Colonic mucosa (tissue), 4 donors: ENCODE measurements around the gene GPC5. TPM values are rescaled to one million over a fixed set of nuclear protein-coding genes. Genes with fewer than 3 reads are reported as not detected.

ENCODE experiments used
- DNase-seq: peaks from one replicate; pipeline ENCODE4 v3.0.0-alpha.2; 2020
- H3K27ac ChIP-seq: fragments of 200-600 bp; one replicate; pipeline ENCODE4 v1.8.0; 2021
- H3K27me3 ChIP-seq: fragments of 200-600 bp; one replicate; pipeline ENCODE4 v1.8.0; 2021
- H3K36me3 ChIP-seq: fragments of 200-600 bp; one replicate; pipeline ENCODE4 v1.8.0; 2021
- H3K4me1 ChIP-seq: fragments of 200-600 bp; one replicate; pipeline ENCODE4 v1.8.0; 2021; ENCODE audit warnings: mild to moderate bottlenecking
- H3K4me3 ChIP-seq: fragments of 200-600 bp; one replicate; pipeline ENCODE4 v1.8.0; 2021
- H3K9ac ChIP-seq, 2 donors: one replicate each; pipeline ENCODE4 v1.7.0; 2013; ENCODE audit warnings: control low read depth in 2 of 2, low read depth in 2 of 2, low read length in 2 of 2
- H3K9me3 ChIP-seq: fragments of 200-600 bp; one replicate; pipeline ENCODE4 v1.8.0; 2021
- intact Hi-C: fragments of 100-400 bp; cut with DNase I; formaldehyde crosslinking; loops from one replicate; pipeline ENCODE4 v1.14.1; 2022
- total RNA-seq, 2 donors: library from RNA; stranded (reverse); fragmentation: NEBNext Ultra II Directional in 1 of 2; extraction: Animal tissue kit (Norgen Biotek cat#: 25700) in 1 of 2; gene quantifications; one replicate each; pipeline ENCODE4 v1.2.1, GENCODE V29; 2021
- TF ChIP-seq, protein P1 (sequence below): fragments of 200-600 bp; IDR thresholded peaks from one replicate; pipeline ENCODE4 v1.8.0; 2022; ENCODE audit warnings: antibody characterized with exemption, mild to moderate bottlenecking
- donor health status: healthy.
- donor health status: DM: no; HTN: no; CAD: no.
- donor health status: DM: no; HTN: no; CAD: no.

GPC5 gene
- total RNA-seq, 2 donors from 2014 or later: 0.42 TPM; not detected in 1

DNA sequence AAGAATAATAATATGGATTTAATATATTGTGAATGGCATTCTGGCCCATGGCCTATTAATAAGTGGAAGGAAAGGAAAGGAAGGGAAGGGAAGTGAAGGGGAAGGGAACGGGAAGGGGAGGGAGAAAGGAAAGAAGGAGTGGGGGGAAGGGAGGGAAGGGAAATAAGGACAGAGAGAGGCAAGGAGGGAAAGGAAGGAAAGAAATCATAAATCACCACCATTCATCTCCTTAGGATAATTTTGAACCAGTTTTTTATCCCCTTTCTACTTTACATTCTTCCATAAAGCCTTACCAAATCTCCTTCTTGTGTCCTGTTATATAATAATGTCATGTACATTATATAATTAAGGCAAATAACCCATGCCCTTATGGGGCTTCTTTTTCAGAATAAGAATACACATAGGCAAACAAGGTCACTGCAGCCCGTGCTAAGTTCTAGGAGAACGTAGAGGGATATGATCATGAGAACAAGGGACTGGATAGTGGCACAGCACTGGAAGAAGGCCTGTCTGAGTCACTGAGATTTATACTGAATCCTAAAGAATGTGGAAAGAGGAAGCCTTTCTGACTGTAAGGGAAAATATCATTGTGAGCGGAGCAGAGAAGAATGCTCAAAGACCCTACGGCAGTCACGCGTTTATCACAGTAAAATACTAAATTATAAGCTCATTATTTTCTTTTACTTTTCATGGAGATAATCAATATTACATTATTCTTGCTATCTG is 1383.7 kb downstream of the GPC5 start:
- intact Hi-C loops: no loop called here
- Histone ChIP-seq H3K36me3 (no peaks in the 10 kb centered on the region), H3K4me3 (no peak overlapping the region)

DNA sequence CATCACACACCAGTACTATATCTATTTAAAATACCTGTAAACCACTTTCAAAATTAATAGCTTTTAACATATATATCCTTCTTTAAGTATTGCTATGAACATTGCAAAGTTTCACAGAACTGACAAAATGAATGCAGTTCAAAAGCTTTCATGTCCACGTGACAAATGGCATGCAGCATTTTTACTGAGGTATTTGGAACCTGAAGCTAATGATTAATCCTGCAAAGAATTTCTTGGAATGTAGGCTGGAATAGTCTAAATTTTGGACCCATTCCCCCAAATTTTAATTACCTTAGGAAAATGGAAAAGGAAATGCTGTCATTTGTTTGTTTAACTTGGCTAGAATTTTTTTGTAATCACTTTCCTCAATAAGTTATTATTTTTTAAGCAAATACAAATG is 1404.4 kb downstream of the GPC5 start:
- no peak overlapping the region for H3K27ac ChIP-seq
- no peak overlapping the region for H3K4me3 ChIP-seq
- H3K27me3 ChIP-seq: no peaks in the 10 kb centered on the region
- no peaks in the 10 kb centered on the region for H3K4me1 ChIP-seq
- no peak for DNase-seq
- TF ChIP-seq, protein P1, sequence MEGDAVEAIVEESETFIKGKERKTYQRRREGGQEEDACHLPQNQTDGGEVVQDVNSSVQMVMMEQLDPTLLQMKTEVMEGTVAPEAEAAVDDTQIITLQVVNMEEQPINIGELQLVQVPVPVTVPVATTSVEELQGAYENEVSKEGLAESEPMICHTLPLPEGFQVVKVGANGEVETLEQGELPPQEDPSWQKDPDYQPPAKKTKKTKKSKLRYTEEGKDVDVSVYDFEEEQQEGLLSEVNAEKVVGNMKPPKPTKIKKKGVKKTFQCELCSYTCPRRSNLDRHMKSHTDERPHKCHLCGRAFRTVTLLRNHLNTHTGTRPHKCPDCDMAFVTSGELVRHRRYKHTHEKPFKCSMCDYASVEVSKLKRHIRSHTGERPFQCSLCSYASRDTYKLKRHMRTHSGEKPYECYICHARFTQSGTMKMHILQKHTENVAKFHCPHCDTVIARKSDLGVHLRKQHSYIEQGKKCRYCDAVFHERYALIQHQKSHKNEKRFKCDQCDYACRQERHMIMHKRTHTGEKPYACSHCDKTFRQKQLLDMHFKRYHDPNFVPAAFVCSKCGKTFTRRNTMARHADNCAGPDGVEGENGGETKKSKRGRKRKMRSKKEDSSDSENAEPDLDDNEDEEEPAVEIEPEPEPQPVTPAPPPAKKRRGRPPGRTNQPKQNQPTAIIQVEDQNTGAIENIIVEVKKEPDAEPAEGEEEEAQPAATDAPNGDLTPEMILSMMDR: no peak
- H3K36me3 ChIP-seq: no peaks in the 10 kb centered on the region
- H3K9me3 ChIP-seq: no peaks in the 10 kb centered on the region
- no peak overlapping the region for H3K9ac ChIP-seq
- intact Hi-C loops: no loop called here

More for the DNA sequence above, 1383.7 kb downstream of the GPC5 start:
- no peak for DNase-seq
- Histone ChIP-seq H3K9ac (no peak overlapping the region), H3K27me3 (no peaks in the 10 kb centered on the region), H3K27ac (no peak overlapping the region), H3K9me3 (no peaks in the 10 kb centered on the region), H3K4me1 (no peaks in the 10 kb centered on the region)
- TF ChIP-seq, protein P1: no peak

DNA sequence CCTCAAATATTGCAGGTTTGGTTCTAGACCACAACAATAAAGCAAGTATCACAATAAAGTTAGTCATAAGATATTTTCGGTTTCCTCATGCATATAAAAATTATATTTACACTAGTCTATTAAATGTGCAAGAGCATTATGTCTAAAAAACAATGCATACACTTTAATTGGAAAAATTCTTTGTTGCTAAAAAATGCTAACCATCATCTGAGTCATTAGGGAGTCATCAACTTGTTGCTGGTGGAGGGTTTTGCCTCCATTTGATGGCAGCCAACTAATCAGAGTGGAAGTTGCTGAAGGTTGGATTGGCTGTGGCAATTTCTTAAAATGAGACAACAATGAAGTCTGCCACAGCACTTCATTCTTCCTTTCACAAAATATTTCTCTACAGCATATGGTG is 1405.9 kb downstream of the GPC5 start:
- Histone ChIP-seq H3K9ac (no peak overlapping the region), H3K36me3 (no peaks in the 10 kb centered on the region), H3K4me3 (no peak overlapping the region), H3K9me3 (no peaks in the 10 kb centered on the region), H3K27ac (no peak overlapping the region), H3K27me3 (no peaks in the 10 kb centered on the region), H3K4me1 (no peaks in the 10 kb centered on the region)
- intact Hi-C loops: no loop called here
- TF ChIP-seq, protein P1: no peak
- no peak for DNase-seq

DNA sequence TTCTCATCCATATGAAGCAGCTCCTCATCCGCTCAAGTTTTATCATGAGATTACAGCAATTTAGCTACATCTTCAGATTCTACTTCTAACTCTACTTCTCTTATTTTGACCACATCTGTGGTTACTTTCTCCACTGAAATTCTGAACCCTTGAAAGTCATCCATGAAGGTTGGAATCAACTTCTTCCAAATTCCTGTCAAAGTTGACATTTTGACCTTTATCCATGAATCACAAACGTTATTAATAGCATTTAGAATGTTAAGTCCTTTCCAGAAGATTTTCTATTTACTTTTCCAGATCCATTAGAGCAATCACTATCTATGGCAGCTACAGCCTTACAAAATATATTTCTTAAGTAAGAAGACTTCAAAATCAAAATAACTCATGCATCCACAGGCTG is 1406.5 kb downstream of the GPC5 start:
- no peak overlapping the region for H3K4me3 ChIP-seq
- TF ChIP-seq, protein P1: no peak
- DNase-seq: no peak

DNA sequence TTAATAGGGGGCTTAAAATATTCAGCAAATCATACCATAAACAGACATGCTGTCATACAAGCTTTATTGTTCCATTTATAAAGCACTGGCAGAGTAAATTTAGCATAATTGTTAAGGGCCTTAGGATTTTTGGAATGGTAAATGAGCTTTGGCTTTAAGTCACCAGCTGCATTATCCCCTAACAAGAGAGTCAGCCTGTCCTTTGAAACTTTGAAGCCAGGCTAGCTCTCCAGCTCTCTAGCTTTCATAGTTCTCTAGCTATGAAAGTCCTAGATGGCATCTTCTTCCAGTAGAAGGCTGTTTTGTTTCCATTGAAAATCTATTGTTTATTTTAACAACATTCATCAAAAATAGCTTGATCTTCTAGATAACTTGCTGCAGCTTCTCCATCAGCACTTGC is 1407.3 kb downstream of the GPC5 start:
- Histone ChIP-seq H3K9me3 (no peaks in the 10 kb centered on the region), H3K36me3 (no peaks in the 10 kb centered on the region), H3K4me1 (no peaks in the 10 kb centered on the region), H3K27me3 (no peaks in the 10 kb centered on the region), H3K9ac (no peak overlapping the region), H3K4me3 (no peak overlapping the region), H3K27ac (peak overlapping the region; percentile 18)
- intact Hi-C loops: no loop called here
- no peak for DNase-seq
- TF ChIP-seq, protein P1: no peak

More for the DNA sequence above, 1406.5 kb downstream of the GPC5 start:
- Histone ChIP-seq H3K36me3 (no peaks in the 10 kb centered on the region), H3K27ac (no peak overlapping the region), H3K4me1 (no peaks in the 10 kb centered on the region), H3K9ac (no peak overlapping the region), H3K9me3 (no peaks in the 10 kb centered on the region), H3K27me3 (no peaks in the 10 kb centered on the region)
- intact Hi-C loops: no loop called here
